ENCODE results near the gene GRK3.
"Not testable (repeated sequence)": the region's sequence is repeated elsewhere in the genome, so short reads cannot be mapped to it uniquely, and the experiment has no call there.

Gene GRK3

GRCh38 chr22:25564320-25564978, at the start of gene GRK3:
Gene GRK3, plus strand, starts transcription at chr22:25564675. Its CDS starts 366 bp downstream, at chr22:25565041.
- no peak for DNase-seq

GRCh38 chr22:25518000-25518663, 46.3 kb upstream of the GRK3 start:
- no peak for DNase-seq

- DNase-seq, result no peak
Measured at GRCh38 chr22:25525376-25525775, 39.1 kb upstream of the GRK3 start.

GRCh38 chr22:25525804-25526584, 38.5 kb upstream of the GRK3 start:
- not testable (repeated sequence) for DNase-seq

GRCh38 chr22:25527016-25527415, 37.5 kb upstream of the GRK3 start:
- DNase-seq, result not testable (repeated sequence)

- not testable (repeated sequence) for DNase-seq
Measured at GRCh38 chr22:25528068-25528467, 36.4 kb upstream of the GRK3 start.

GRCh38 chr22:25529059-25529458, 35.4 kb upstream of the GRK3 start:
- DNase-seq, result not testable (repeated sequence)

GRCh38 chr22:25529541-25530137, 34.8 kb upstream of the GRK3 start:
- not testable (repeated sequence) for DNase-seq

GRCh38 chr22:25531677-25532076, 32.8 kb upstream of the GRK3 start:
- DNase-seq, result not testable (repeated sequence)

GRCh38 chr22:25534724-25535123, 29.8 kb upstream of the GRK3 start:
- no peak for DNase-seq

- DNase-seq, result no peak
Measured at GRCh38 chr22:25536589-25536988, 27.9 kb upstream of the GRK3 start.

- no peak for DNase-seq
Measured at GRCh38 chr22:25540166-25540907, 24.1 kb upstream of the GRK3 start.

- no peak for DNase-seq
Measured at GRCh38 chr22:25540908-25541660, 23.4 kb upstream of the GRK3 start.

- no peak for DNase-seq
Measured at GRCh38 chr22:25542191-25542590, 22.3 kb upstream of the GRK3 start.

- DNase-seq, result no peak
Measured at GRCh38 chr22:25542720-25543402, 21.6 kb upstream of the GRK3 start.

- DNase-seq, result no peak
Measured at GRCh38 chr22:25545146-25545545, 19.3 kb upstream of the GRK3 start.

GRCh38 chr22:25545672-25546071, 18.8 kb upstream of the GRK3 start:
- DNase-seq, result no peak

- no peak for DNase-seq
Measured at GRCh38 chr22:25546242-25546641, 18.2 kb upstream of the GRK3 start.

- no peak for DNase-seq
Measured at GRCh38 chr22:25546751-25547150, 17.7 kb upstream of the GRK3 start.

- no peak for DNase-seq
Measured at GRCh38 chr22:25548866-25549464, 15.5 kb upstream of the GRK3 start.

- no peak for DNase-seq
Measured at GRCh38 chr22:25551396-25551795, 13.1 kb upstream of the GRK3 start.

Data from NCI-H774 (cell line).